Panc1 (cell line): ENCODE data around the gene TCOF1. TPM values are rescaled to one million over a fixed set of nuclear protein-coding genes. Genes with fewer than 3 reads are reported as not detected.

Experiments used
- ATAC-seq: fragments of 200-7000 bp; cut with Tn5 transposase; 2 replicates; pipeline ENCODE4 v1.9.1; 2020; ENCODE audit warnings: mild to moderate bottlenecking, moderate library complexity
- BruUV-seq: library from RNA; stranded (reverse); fragments of 400-500 nt; replicated peaks from 2 replicates; lab custom pipeline; 2021; lab: Mats Ljungman, UMichigan
- CTCF ChIA-PET: fragments of 300-600 bp; sonication (Branson Sonifier 250); formaldehyde crosslinking; loops from one replicate; lab custom pipeline; 2022; ENCODE audit warnings: antibody characterized with exemption; lab: Charles Lee
- POLR2A ChIA-PET: fragments of 300-600 bp; sonication (Branson Sonifier 250); formaldehyde crosslinking; loops from one replicate; lab custom pipeline; 2022; ENCODE audit warnings: antibody characterized with exemption; lab: Charles Lee
- DNase-seq: peaks from one replicate; pipeline ENCODE4 v3.0.0-alpha.2; 2010; ENCODE audit warnings: low read depth, low spot score
- H3K27ac ChIP-seq: 2 replicates; pipeline ENCODE4 v1.5.1; 2011; ENCODE audit warnings: mild to moderate bottlenecking, low read length, inconsistent platforms
- H3K27me3 ChIP-seq: fragments of 200-500 bp; sonication (Bioruptor generic); 2 replicates; pipeline ENCODE4 v1.6.0; 2014; ENCODE audit warnings: low read length, inconsistent platforms; ENCODE audit not compliant: control insufficient read depth, insufficient read depth
- H3K36me3 ChIP-seq: fragments of 200-500 bp; sonication (Bioruptor generic); 2 replicates; pipeline ENCODE4 v1.5.1; 2014; ENCODE audit warnings: inconsistent platforms, mild to moderate bottlenecking, low read length, moderate library complexity; ENCODE audit not compliant: control insufficient read depth, insufficient read depth
- H3K4me1 ChIP-seq: 2 replicates; pipeline ENCODE4 v1.5.1; 2011; ENCODE audit warnings: inconsistent platforms, mild to moderate bottlenecking, low read length, moderate library complexity; ENCODE audit not compliant: control insufficient read depth, insufficient read depth
- H3K4me3 ChIP-seq, 2 experiments: 2 replicates each; pipeline ENCODE4 v1.5.1; 2011 to 2012; ENCODE audit warnings: low read depth in 2 of 2, low read length in 2 of 2, mild to moderate bottlenecking in 2 of 2, inconsistent platforms in 1 of 2, moderate library complexity in 1 of 2
- H3K9me3 ChIP-seq: fragments of 200-500 bp; sonication (Bioruptor generic); 2 replicates; pipeline ENCODE4 v1.5.1; 2014; ENCODE audit warnings: low read depth, mild to moderate bottlenecking, inconsistent platforms, low read length, moderate library complexity; ENCODE audit not compliant: control insufficient read depth, insufficient read depth
- CTCF ChIP-seq: fragments of 450-650 bp; IDR thresholded peaks from 2 replicates; pipeline ENCODE4 v1.5.1; 2017; ENCODE audit warnings: mild to moderate bottlenecking
- POLR2AphosphoS5 ChIP-seq: IDR thresholded peaks from 2 replicates; pipeline ENCODE4 v1.6.1; 2012; ENCODE audit warnings: mild to moderate bottlenecking, low read depth, low read length, moderate library complexity
- REST ChIP-seq, 2 experiments: IDR thresholded peaks; 2 replicates each; pipeline ENCODE4 v1.6.1; 2011 to 2012; ENCODE audit warnings: low read depth in 2 of 2, control low read depth in 1 of 2, low read length in 1 of 2, mild to moderate bottlenecking in 1 of 2, moderate library complexity in 1 of 2; ENCODE audit not compliant: insufficient read depth in 1 of 2
- SIN3A ChIP-seq: IDR thresholded peaks from 2 replicates; pipeline ENCODE4 v1.6.1; 2012; ENCODE audit warnings: low read depth, mild to moderate bottlenecking, low read length, moderate library complexity, borderline replicate concordance; ENCODE audit not compliant: insufficient read depth
- TCF7L2 ChIP-seq: IDR thresholded peaks from 2 replicates; pipeline ENCODE4 v1.6.1; 2011; ENCODE audit warnings: mild to moderate bottlenecking, low read depth, low read length, inconsistent platforms
- in situ Hi-C: cut with HindIII; loops from 2 replicates; pipeline ENCODE4 v1.10.0; 2016; ENCODE audit warnings: low sequenced_read_pairs, low pct_unique_long_range_greater_than_20kb
- intact Hi-C: fragments of 100-400 bp; cut with micrococcal nuclease; formaldehyde crosslinking; loops from one replicate; pipeline ENCODE4 v1.10.0; 2022; ENCODE audit not compliant: unreplicated experiment
- total RNA-seq: library from RNA; stranded (reverse); gene quantifications from one replicate; pipeline ENCODE4 v1.2.1, GENCODE V29; 2021; ENCODE audit not compliant: unreplicated experiment

Gene TCOF1
- total RNA-seq, 1 experiment from 2014 or later: 92.8 TPM

DNA sequence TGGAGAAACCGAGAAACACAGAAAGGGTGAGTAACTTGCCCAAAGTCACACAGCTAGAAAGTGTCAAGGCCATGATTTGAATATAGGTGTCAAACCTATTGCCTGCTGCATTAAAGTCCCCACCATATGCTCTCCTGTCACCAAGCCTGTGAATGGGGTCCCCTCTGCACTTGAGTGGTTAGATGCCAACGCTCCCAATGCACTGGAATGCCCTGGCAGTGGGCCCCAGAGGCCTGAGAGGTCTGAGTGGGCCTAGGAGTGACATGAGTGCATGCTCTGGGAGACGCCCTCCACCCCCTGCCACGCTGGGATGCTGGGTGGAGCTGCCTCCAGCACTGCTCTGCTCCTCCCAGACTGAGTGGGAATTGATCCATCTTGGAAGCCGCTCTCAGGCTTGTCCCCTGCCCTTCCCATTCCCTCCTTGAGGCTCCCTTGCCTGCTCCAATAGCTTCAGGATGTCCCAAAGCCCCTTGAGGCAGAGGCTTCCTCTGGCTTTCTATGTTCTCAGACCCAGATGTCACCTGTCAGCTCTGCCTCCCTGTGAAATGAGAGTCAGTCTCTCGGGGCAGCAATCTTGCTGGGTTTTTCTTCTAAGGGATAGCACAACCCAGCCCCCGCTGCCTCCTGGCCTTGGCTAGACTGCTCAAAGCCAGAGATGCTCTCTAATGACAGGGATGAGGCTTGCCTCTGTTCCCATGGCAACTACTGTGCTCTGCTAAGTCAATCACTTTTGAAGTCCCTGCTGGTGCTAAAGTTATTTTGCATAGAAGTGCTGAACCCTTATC is 48.2 kb upstream of the TCOF1 start:
- Histone ChIP-seq H3K27me3 (no peaks in the 10 kb centered on the region), H3K9me3 (no peaks in the 10 kb centered on the region), H3K36me3 (no peaks in the 10 kb centered on the region), H3K4me1 (0 out of 2 replicates have a peak, but pooled peaks cover under 1% of the 10 kb centered on the region), H3K4me3 (no peak overlapping the region), H3K27ac (no peak overlapping the region)
- DNase-seq (no peak), ATAC-seq (peak; percentile 28; the same call in 1 of the 2 replicates)
- intact Hi-C loops (no loop called here), in situ Hi-C loops (no loop called here)
- TF ChIP-seq POLR2AphosphoS5 (no peak), CTCF (no peak), SIN3A (no peak), REST (IDR thresholded peaks at IDR 0.05; ENCODE audit: insufficient read depth in 1 of 2, low read depth in 2 of 2, low read length in 1 of 2) (no peak), TCF7L2 (no peak)
- no TSS peak for BruUV-seq
- ChIA-PET POLR2A (no interaction called here), CTCF (no interaction called here)

- in situ Hi-C loops (no loop called here), intact Hi-C loops (no loop called here)
- TF ChIP-seq REST (IDR thresholded peaks at IDR 0.05; ENCODE audit: insufficient read depth in 1 of 2, low read depth in 2 of 2, low read length in 1 of 2): no peak
- TF ChIP-seq CTCF: no peak
- TF ChIP-seq POLR2AphosphoS5: no peak
- no TSS peak for BruUV-seq
- CTCF ChIA-PET: no interaction called here
- Histone ChIP-seq H3K9me3 (no peaks in the 10 kb centered on the region; the same call in 1 of the 2 replicates), H3K27ac (no peak overlapping the region), H3K4me3 (no peak overlapping the region), H3K36me3 (no peaks in the 10 kb centered on the region), H3K4me1 (no peaks in the 10 kb centered on the region), H3K27me3 (no peaks in the 10 kb centered on the region)
- POLR2A ChIA-PET: no interaction called here
- no peak for ATAC-seq
- no peak for DNase-seq
Measured at GRCh38 chr5:150309886-150310239, 47.6 kb upstream of the TCOF1 start.
